HG03460 (cell line): ENCODE results near the gene PRMT7.

Experiments used
- ATAC-seq: cut with Tn5 transposase; IDR thresholded peaks from one replicate; pipeline ENCODE4 v1.9.1; 2021; ENCODE audit not compliant: unreplicated experiment

Gene PRMT7

GRCh38 chr16:68300734-68301459, 9.9 kb upstream of the PRMT7 start:
- ATAC-seq: no peak

GRCh38 chr16:68306633-68307032, 4.2 kb upstream of the PRMT7 start:
- no peak for ATAC-seq

GRCh38 chr16:68309799-68310198, 1.0 kb upstream of the PRMT7 start:
- ATAC-seq: no peak

GRCh38 chr16:68310437-68310773, 414 bp upstream of the PRMT7 start:
- ATAC-seq: peak; percentile 16

GRCh38 chr16:68313116-68313515, 2.3 kb downstream of the PRMT7 start:
- no peak for ATAC-seq

- ATAC-seq: peak; percentile 50
Measured at GRCh38 chr16:68319185-68319908, 8.5 kb downstream of the PRMT7 start.

GRCh38 chr16:68324336-68324735, 13.5 kb downstream of the PRMT7 start:
- no peak for ATAC-seq

- ATAC-seq: no peak
Measured at GRCh38 chr16:68324780-68325357, 14.1 kb downstream of the PRMT7 start.

GRCh38 chr16:68328151-68328859, 17.5 kb downstream of the PRMT7 start:
- peak; percentile 71 for ATAC-seq

GRCh38 chr16:68328860-68329390, 18.1 kb downstream of the PRMT7 start:
- no peak for ATAC-seq

- no peak for ATAC-seq
Measured at GRCh38 chr16:68331879-68332410, 21.1 kb downstream of the PRMT7 start.

- ATAC-seq: no peak
Measured at GRCh38 chr16:68332411-68333121, 21.7 kb downstream of the PRMT7 start.

GRCh38 chr16:68335175-68335574, 24.4 kb downstream of the PRMT7 start:
- ATAC-seq: no peak

GRCh38 chr16:68338326-68339119, 27.7 kb downstream of the PRMT7 start:
- ATAC-seq: no peak

GRCh38 chr16:68339214-68339613, 28.4 kb downstream of the PRMT7 start:
- ATAC-seq: no peak

GRCh38 chr16:68342620-68343019, 31.8 kb downstream of the PRMT7 start:
- ATAC-seq: no peak

- ATAC-seq: no peak
Measured at GRCh38 chr16:68343137-68343536, 32.3 kb downstream of the PRMT7 start.

GRCh38 chr16:68344252-68344651, 33.4 kb downstream of the PRMT7 start:
- ATAC-seq: no peak

- no peak for ATAC-seq
Measured at GRCh38 chr16:68345351-68345810, 34.6 kb downstream of the PRMT7 start.
